ENCODE measurements around the gene H6PD. TPM values are rescaled to one million over a fixed set of nuclear protein-coding genes. Genes with fewer than 3 reads are reported as not detected.

The H6PD gene
- total RNA-seq, 1 donor from 2014 or later, result 36.2 TPM

- Mint-ChIP-seq H3K4me1 (ENCODE audit: low read depth) (peaks cover 17% of the 10 kb centered on the region), H3K36me3 (ENCODE audit: insufficient read depth) (peaks cover 4% of the 10 kb centered on the region), H3K9me3 (ENCODE audit: low read depth) (no peaks in the 10 kb centered on the region), H3K4me3 (ENCODE audit: low read depth) (no peak overlapping the region), H3K27me3 (no peaks in the 10 kb centered on the region), H3K27ac (no peak overlapping the region)
- TF ChIP-seq, protein P1, sequence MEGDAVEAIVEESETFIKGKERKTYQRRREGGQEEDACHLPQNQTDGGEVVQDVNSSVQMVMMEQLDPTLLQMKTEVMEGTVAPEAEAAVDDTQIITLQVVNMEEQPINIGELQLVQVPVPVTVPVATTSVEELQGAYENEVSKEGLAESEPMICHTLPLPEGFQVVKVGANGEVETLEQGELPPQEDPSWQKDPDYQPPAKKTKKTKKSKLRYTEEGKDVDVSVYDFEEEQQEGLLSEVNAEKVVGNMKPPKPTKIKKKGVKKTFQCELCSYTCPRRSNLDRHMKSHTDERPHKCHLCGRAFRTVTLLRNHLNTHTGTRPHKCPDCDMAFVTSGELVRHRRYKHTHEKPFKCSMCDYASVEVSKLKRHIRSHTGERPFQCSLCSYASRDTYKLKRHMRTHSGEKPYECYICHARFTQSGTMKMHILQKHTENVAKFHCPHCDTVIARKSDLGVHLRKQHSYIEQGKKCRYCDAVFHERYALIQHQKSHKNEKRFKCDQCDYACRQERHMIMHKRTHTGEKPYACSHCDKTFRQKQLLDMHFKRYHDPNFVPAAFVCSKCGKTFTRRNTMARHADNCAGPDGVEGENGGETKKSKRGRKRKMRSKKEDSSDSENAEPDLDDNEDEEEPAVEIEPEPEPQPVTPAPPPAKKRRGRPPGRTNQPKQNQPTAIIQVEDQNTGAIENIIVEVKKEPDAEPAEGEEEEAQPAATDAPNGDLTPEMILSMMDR (IDR thresholded peaks at IDR 0.05; ENCODE audit: unreplicated experiment), result no peak
- no peak for DNase-seq (ENCODE audit: low spot score, unreplicated experiment)
Measured at GRCh38 chr1:9238134-9238533, 3.6 kb downstream of the H6PD start.

DNA sequence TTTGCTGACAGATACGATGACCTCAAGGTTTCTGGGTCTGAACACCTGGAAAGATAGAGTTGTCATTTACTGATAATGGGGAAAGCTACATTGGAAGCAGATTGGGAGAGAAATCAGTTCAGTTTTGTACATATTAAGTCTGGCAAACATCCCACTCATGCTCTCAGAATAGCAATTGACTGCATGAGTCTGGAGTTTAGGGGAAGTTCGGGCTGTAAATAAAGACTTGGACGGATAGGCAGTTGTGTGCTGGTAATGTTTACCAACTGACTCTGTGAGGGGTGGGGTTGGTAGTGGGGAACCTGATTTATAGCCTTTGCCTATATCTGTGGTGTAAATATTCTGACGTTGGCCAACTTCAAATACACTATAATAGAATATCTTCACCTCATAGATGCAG is 4.0 kb downstream of the H6PD start:
- TF ChIP-seq, protein P1 (IDR thresholded peaks at IDR 0.05; ENCODE audit: unreplicated experiment), result no peak
- Mint-ChIP-seq H3K9me3 (ENCODE audit: low read depth) (no peaks in the 10 kb centered on the region), H3K36me3 (ENCODE audit: insufficient read depth) (peaks cover 4% of the 10 kb centered on the region), H3K4me3 (ENCODE audit: low read depth) (no peak overlapping the region), H3K27ac (no peak overlapping the region), H3K4me1 (ENCODE audit: low read depth) (peaks cover 17% of the 10 kb centered on the region), H3K27me3 (no peaks in the 10 kb centered on the region)
- DNase-seq (ENCODE audit: low spot score, unreplicated experiment), result no peak

- TF ChIP-seq, protein P1 (IDR thresholded peaks at IDR 0.05; ENCODE audit: unreplicated experiment), result no peak
- H3K27ac Mint-ChIP-seq, result no peak overlapping the region
- DNase-seq (ENCODE audit: low spot score, unreplicated experiment), result no peak
- no peak overlapping the region for H3K4me3 Mint-ChIP-seq (ENCODE audit: low read depth)
- no peaks in the 10 kb centered on the region for H3K9me3 Mint-ChIP-seq (ENCODE audit: low read depth)
- no peaks in the 10 kb centered on the region for H3K27me3 Mint-ChIP-seq
- H3K4me1 Mint-ChIP-seq (ENCODE audit: low read depth), result peaks cover 17% of the 10 kb centered on the region
- H3K36me3 Mint-ChIP-seq (ENCODE audit: insufficient read depth), result peaks cover 4% of the 10 kb centered on the region
Measured at GRCh38 chr1:9239622-9240401, 5.2 kb downstream of the H6PD start.

DNA sequence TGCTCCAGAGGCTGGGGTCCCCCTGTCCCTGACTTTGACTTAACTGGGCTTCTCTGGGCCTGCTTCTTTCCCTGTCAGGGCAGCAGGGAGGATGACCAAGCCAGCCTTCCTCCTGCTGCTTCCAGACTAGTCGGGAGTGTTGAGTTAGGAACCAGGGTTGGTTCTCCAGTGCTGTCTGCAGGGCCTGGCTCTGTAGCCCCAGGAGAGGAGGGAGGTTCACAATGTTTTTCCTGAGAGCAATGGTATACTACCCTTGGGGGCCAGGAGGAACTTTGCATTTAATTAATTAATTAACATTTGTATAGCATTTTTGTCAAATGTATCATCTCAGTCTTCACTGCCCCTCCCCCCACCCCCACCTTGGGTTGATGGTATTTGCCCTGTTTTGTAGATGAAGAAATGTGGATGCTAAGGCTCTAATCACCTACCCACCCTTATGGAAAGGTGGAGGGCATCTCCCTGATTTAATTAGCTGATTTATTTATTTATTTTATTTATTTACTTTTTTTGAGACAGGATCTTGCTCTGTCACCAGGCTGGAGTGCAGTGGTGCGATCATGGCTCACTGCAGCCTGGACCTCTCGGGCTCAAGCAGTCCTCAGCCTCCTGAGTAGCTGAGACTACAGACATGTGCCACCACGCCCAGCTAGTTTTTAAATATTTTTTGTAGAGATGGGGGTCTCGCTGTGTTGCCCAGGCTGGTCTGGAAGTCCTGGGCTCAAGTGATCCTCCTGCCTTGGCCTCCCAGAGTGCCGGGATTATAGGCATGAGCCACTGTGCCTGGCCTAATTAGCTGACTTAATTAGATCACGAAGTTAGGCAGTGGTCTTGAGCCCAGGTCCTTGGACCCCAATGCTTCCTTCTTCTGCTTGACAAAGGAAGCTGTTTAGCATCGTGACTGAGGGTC is 6.6 kb downstream of the H6PD start:
- peaks cover 4% of the 10 kb centered on the region for H3K36me3 Mint-ChIP-seq (ENCODE audit: insufficient read depth)
- no peaks in the 10 kb centered on the region for H3K27me3 Mint-ChIP-seq
- no peak overlapping the region for H3K27ac Mint-ChIP-seq
- DNase-seq (ENCODE audit: low spot score, unreplicated experiment), result no peak
- H3K9me3 Mint-ChIP-seq (ENCODE audit: low read depth), result no peaks in the 10 kb centered on the region
- H3K4me3 Mint-ChIP-seq (ENCODE audit: low read depth), result no peak overlapping the region
- TF ChIP-seq, protein P1 (IDR thresholded peaks at IDR 0.05; ENCODE audit: unreplicated experiment), result no peak
- peaks cover 17% of the 10 kb centered on the region for H3K4me1 Mint-ChIP-seq (ENCODE audit: low read depth)

GRCh38 chr1:9241891-9242290 is 7.3 kb downstream of the H6PD start:
- no peak overlapping the region for H3K4me3 Mint-ChIP-seq (ENCODE audit: low read depth)
- peak overlapping the region; percentile 74 for H3K27ac Mint-ChIP-seq
- peaks cover 17% of the 10 kb centered on the region for H3K4me1 Mint-ChIP-seq (ENCODE audit: low read depth)
- no peak for DNase-seq (ENCODE audit: low spot score, unreplicated experiment)
- no peaks in the 10 kb centered on the region for H3K9me3 Mint-ChIP-seq (ENCODE audit: low read depth)
- H3K27me3 Mint-ChIP-seq, result no peaks in the 10 kb centered on the region
- H3K36me3 Mint-ChIP-seq (ENCODE audit: insufficient read depth), result peaks cover 4% of the 10 kb centered on the region
- TF ChIP-seq, protein P1 (IDR thresholded peaks at IDR 0.05; ENCODE audit: unreplicated experiment), result no peak
